ENCODE results near the gene TRPT1. TPM values are rescaled to one million over a fixed set of nuclear protein-coding genes. Genes with fewer than 3 reads are reported as not detected.

Gene TRPT1
- polyA plus RNA-seq, 4 donors: 46.5 to 115 (median 68.0) TPM

- Histone ChIP-seq H3K36me3 (ENCODE audit: control insufficient read depth in 3 of 3, insufficient read depth in 2 of 3, low read depth in 1 of 3, low read length in 3 of 3) (peaks cover 7 to 55% (median 22%) of the 10 kb centered on the region in 3 donors), H3K9me3 (ENCODE audit: control insufficient read depth in 2 of 2, insufficient read depth in 1 of 2, low read depth in 1 of 2, low read length in 1 of 2) (no peaks in the 10 kb centered on the region), H3K27me3 (ENCODE audit: control insufficient read depth in 3 of 3, insufficient read depth in 3 of 3, low read length in 3 of 3) (no peaks in the 10 kb centered on the region), H3K4me3 (ENCODE audit: low read depth in 1 of 3, low read length in 3 of 3) (peak overlapping the region; percentile 61 to 94 (median 85)), H3K27ac (ENCODE audit: low read depth in 1 of 3, low read length in 2 of 3) (peak overlapping the region; percentile 49 to 99 (median 96)), H3K4me1 (ENCODE audit: control insufficient read depth in 3 of 3, insufficient read depth in 2 of 3, low read depth in 1 of 3, low read length in 2 of 3) (peaks cover 0 to 32% (median 3%) of the 10 kb centered on the region in 3 donors)
- WGBS, 3 donors: 22 to 55% (median 39%) methylated on average over 8 of the region's 8 CpGs
- DNase-seq (no peak), FAIRE-seq (no peak)
Measured at GRCh38 chr11:64253043-64253442, 27.1 kb upstream of the TRPT1 start.

GRCh38 chr11:64252003-64252872 lies 26.3 kb upstream of the TRPT1 start:
- FAIRE-seq: no peak

GRCh38 chr11:64251753-64252002 lies 25.7 kb upstream of the TRPT1 start:
- peaks cover 0 to 38% (median 3%) of the 10 kb centered on the region in 3 donors for H3K4me1 ChIP-seq (ENCODE audit: control insufficient read depth in 3 of 3, insufficient read depth in 2 of 3, low read depth in 1 of 3, low read length in 2 of 3)
- 0 to 1% (median 1%) methylated on average over 17 to 18 of the region's 18 CpGs for whole genome bisulfite sequencing, 3 donors
- DNase-seq (peak in 1 of 2 donors; percentile 90), FAIRE-seq (no peak)
- no peaks in the 10 kb centered on the region for H3K9me3 ChIP-seq (ENCODE audit: control insufficient read depth in 2 of 2, insufficient read depth in 1 of 2, low read depth in 1 of 2, low read length in 1 of 2)
- no peaks in the 10 kb centered on the region for H3K27me3 ChIP-seq (ENCODE audit: control insufficient read depth in 3 of 3, insufficient read depth in 3 of 3, low read length in 3 of 3)
- peaks cover 7 to 42% (median 16%) of the 10 kb centered on the region in 3 donors for H3K36me3 ChIP-seq (ENCODE audit: control insufficient read depth in 3 of 3, insufficient read depth in 2 of 3, low read depth in 1 of 3, low read length in 3 of 3)
- peak overlapping the region; percentile 61 to 94 (median 85) for H3K4me3 ChIP-seq (ENCODE audit: low read depth in 1 of 3, low read length in 3 of 3)
- peak overlapping the region; percentile 93 to 99 (median 96) for H3K27ac ChIP-seq (ENCODE audit: low read depth in 1 of 3, low read length in 2 of 3)

More at GRCh38 chr11:64252003-64252872, 26.3 kb upstream of the TRPT1 start:
- peaks cover 0 to 38% (median 3%) of the 10 kb centered on the region in 3 donors for H3K4me1 ChIP-seq (ENCODE audit: control insufficient read depth in 3 of 3, insufficient read depth in 2 of 3, low read depth in 1 of 3, low read length in 2 of 3)
- 2 to 5% (median 4%) methylated on average over 21 to 23 of the region's 23 CpGs for WGBS, 3 donors
- H3K27me3 ChIP-seq (ENCODE audit: control insufficient read depth in 3 of 3, insufficient read depth in 3 of 3, low read length in 3 of 3): no peaks in the 10 kb centered on the region
- no peaks in the 10 kb centered on the region for H3K9me3 ChIP-seq (ENCODE audit: control insufficient read depth in 2 of 2, insufficient read depth in 1 of 2, low read depth in 1 of 2, low read length in 1 of 2)
- DNase-seq: peak; percentile 91 to 95
- H3K27ac ChIP-seq (ENCODE audit: low read depth in 1 of 3, low read length in 2 of 3): peak overlapping the region; percentile 93 to 99 (median 96)
- peak overlapping the region; percentile 61 to 94 (median 85) for H3K4me3 ChIP-seq (ENCODE audit: low read depth in 1 of 3, low read length in 3 of 3)
- peaks cover 7 to 47% (median 17%) of the 10 kb centered on the region in 3 donors for H3K36me3 ChIP-seq (ENCODE audit: control insufficient read depth in 3 of 3, insufficient read depth in 2 of 3, low read depth in 1 of 3, low read length in 3 of 3)

- Histone ChIP-seq H3K36me3 (ENCODE audit: control insufficient read depth in 3 of 3, insufficient read depth in 2 of 3, low read depth in 1 of 3, low read length in 3 of 3) (peaks cover 7 to 37% (median 14%) of the 10 kb centered on the region in 3 donors), H3K4me3 (ENCODE audit: low read depth in 1 of 3, low read length in 3 of 3) (peak within 1 kb of the TSS; percentile 61 to 94 (median 85)), H3K27me3 (ENCODE audit: control insufficient read depth in 3 of 3, insufficient read depth in 3 of 3, low read length in 3 of 3) (no peaks in the 10 kb centered on the region), H3K4me1 (ENCODE audit: control insufficient read depth in 3 of 3, insufficient read depth in 2 of 3, low read depth in 1 of 3, low read length in 2 of 3) (peaks cover 0 to 38% (median 3%) of the 10 kb centered on the region in 3 donors), H3K9me3 (ENCODE audit: control insufficient read depth in 2 of 2, insufficient read depth in 1 of 2, low read depth in 1 of 2, low read length in 1 of 2) (no peaks in the 10 kb centered on the region), H3K27ac (ENCODE audit: low read depth in 1 of 3, low read length in 2 of 3) (peak within 1 kb of the TSS; percentile 93 to 99 (median 96))
- DNase-seq: peak; percentile 59 to 68
- WGBS, 3 donors: 0 to 1% (median 1%) methylated on average over 62 to 75 of the region's 75 CpGs
- FAIRE-seq: no peak
Measured at GRCh38 chr11:64251016-64251752, 25.2 kb upstream of the TRPT1 start, which contains the start of gene PLCB3. TSS of gene PLCB3 (plus strand) at chr11:64251530. CDS start at chr11:64251650, 120 bp downstream.

GRCh38 chr11:64250415-64251015 lies 24.5 kb upstream of the TRPT1 start:
- peaks cover 0 to 41% (median 3%) of the 10 kb centered on the region in 3 donors for H3K4me1 ChIP-seq (ENCODE audit: control insufficient read depth in 3 of 3, insufficient read depth in 2 of 3, low read depth in 1 of 3, low read length in 2 of 3)
- H3K9me3 ChIP-seq (ENCODE audit: control insufficient read depth in 2 of 2, insufficient read depth in 1 of 2, low read depth in 1 of 2, low read length in 1 of 2): no peaks in the 10 kb centered on the region
- peak overlapping the region in 2 of 3 donors; percentile 85 to 94 for H3K4me3 ChIP-seq (ENCODE audit: low read depth in 1 of 3, low read length in 3 of 3)
- WGBS, 3 donors: 21 to 26% (median 26%) methylated on average over 10 to 13 of the region's 13 CpGs
- peak overlapping the region in 1 of 3 donors; percentile 85 for H3K27ac ChIP-seq (ENCODE audit: low read depth in 1 of 3, low read length in 2 of 3)
- no peak for FAIRE-seq
- peak in 1 of 2 donors; percentile 48 for DNase-seq
- H3K36me3 ChIP-seq (ENCODE audit: control insufficient read depth in 3 of 3, insufficient read depth in 2 of 3, low read depth in 1 of 3, low read length in 3 of 3): peaks cover 5 to 35% (median 9%) of the 10 kb centered on the region in 3 donors
- no peaks in the 10 kb centered on the region for H3K27me3 ChIP-seq (ENCODE audit: control insufficient read depth in 3 of 3, insufficient read depth in 3 of 3, low read length in 3 of 3)

- Histone ChIP-seq H3K27ac (ENCODE audit: low read depth in 1 of 3, low read length in 2 of 3) (peak overlapping the region in 1 of 3 donors; percentile 16), H3K4me1 (ENCODE audit: control insufficient read depth in 3 of 3, insufficient read depth in 2 of 3, low read depth in 1 of 3, low read length in 2 of 3) (peaks cover 0 to 47% (median 3%) of the 10 kb centered on the region in 3 donors)
Measured at GRCh38 chr11:64249563-64250414, 23.8 kb upstream of the TRPT1 start.

GRCh38 chr11:64249038-64249437 lies 23.1 kb upstream of the TRPT1 start:
- Histone ChIP-seq H3K36me3 (ENCODE audit: control insufficient read depth in 3 of 3, insufficient read depth in 2 of 3, low read depth in 1 of 3, low read length in 3 of 3) (peaks cover 0 to 35% (median under 1%) of the 10 kb centered on the region in 3 donors), H3K27me3 (ENCODE audit: control insufficient read depth in 3 of 3, insufficient read depth in 3 of 3, low read length in 3 of 3) (no peaks in the 10 kb centered on the region), H3K4me3 (ENCODE audit: low read depth in 1 of 3, low read length in 3 of 3) (no peak overlapping the region), H3K9me3 (ENCODE audit: control insufficient read depth in 2 of 2, insufficient read depth in 1 of 2, low read depth in 1 of 2, low read length in 1 of 2) (no peaks in the 10 kb centered on the region), H3K27ac (ENCODE audit: low read depth in 1 of 3, low read length in 2 of 3) (peak overlapping the region in 1 of 3 donors; percentile 82), H3K4me1 (ENCODE audit: control insufficient read depth in 3 of 3, insufficient read depth in 2 of 3, low read depth in 1 of 3, low read length in 2 of 3) (peaks cover 0 to 47% (median 3%) of the 10 kb centered on the region in 3 donors)
- WGBS, 3 donors: 73 to 88% (median 80%) methylated on average over 4 of the region's 4 CpGs
- DNase-seq (no peak), FAIRE-seq (no peak)

More at GRCh38 chr11:64249563-64250414, 23.8 kb upstream of the TRPT1 start:
- 72 to 84% (median 75%) methylated on average over 8 of the region's 8 CpGs for WGBS, 3 donors
- Histone ChIP-seq H3K36me3 (ENCODE audit: control insufficient read depth in 3 of 3, insufficient read depth in 2 of 3, low read depth in 1 of 3, low read length in 3 of 3) (peaks cover 2 to 35% (median 5%) of the 10 kb centered on the region in 3 donors), H3K27me3 (ENCODE audit: control insufficient read depth in 3 of 3, insufficient read depth in 3 of 3, low read length in 3 of 3) (no peaks in the 10 kb centered on the region), H3K9me3 (ENCODE audit: control insufficient read depth in 2 of 2, insufficient read depth in 1 of 2, low read depth in 1 of 2, low read length in 1 of 2) (no peaks in the 10 kb centered on the region), H3K4me3 (ENCODE audit: low read depth in 1 of 3, low read length in 3 of 3) (no peak overlapping the region)
- DNase-seq (peak in 1 of 2 donors; percentile 48), FAIRE-seq (no peak)

All from small intestine (tissue), 7 donors.